BE2C (cell line): ENCODE measurements around the gene PKN3. TPM values are rescaled to one million over a fixed set of nuclear protein-coding genes. Genes with fewer than 3 reads are reported as not detected.

Source experiments
- DNase-seq: peaks from one replicate; pipeline ENCODE4 v3.0.0-alpha.2; 2020
- H3K27me3 ChIP-seq: fragments of 250-450 bp; sonication (Bioruptor Pico); 2 replicates; pipeline ENCODE4 v1.5.1; 2020; ENCODE audit warnings: mild to moderate bottlenecking
- H3K36me3 ChIP-seq: fragments of 250-450 bp; sonication (Bioruptor Pico); 2 replicates; pipeline ENCODE4 v1.5.1; 2020; ENCODE audit warnings: mild to moderate bottlenecking
- H3K4me1 ChIP-seq: fragments of 250-450 bp; sonication (Bioruptor Pico); 2 replicates; pipeline ENCODE4 v1.5.1; 2020
- H3K4me3 ChIP-seq: 2 replicates; pipeline ENCODE4 v1.5.1; 2011; ENCODE audit warnings: low read depth, low read length
- H3K9me3 ChIP-seq: fragments of 250-450 bp; sonication (Bioruptor Pico); 2 replicates; pipeline ENCODE4 v1.5.1; 2020
- polyA plus RNA-seq: library from polyadenylated mRNA; unstranded; fragments of >200 nt; gene quantifications from one replicate; pipeline ENCODE4 v1.2.1, GENCODE V29; 2012; ENCODE audit warnings: low read depth, missing spikeins; ENCODE audit not compliant: insufficient read length, insufficient read depth
- TF ChIP-seq, protein P1 (sequence below): IDR thresholded peaks from 2 replicates; pipeline ENCODE4 v1.5.1; 2012; ENCODE audit warnings: mild to moderate bottlenecking, low read depth, low read length

PKN3 gene
- polyA plus RNA-seq: 8.3 TPM

DNA sequence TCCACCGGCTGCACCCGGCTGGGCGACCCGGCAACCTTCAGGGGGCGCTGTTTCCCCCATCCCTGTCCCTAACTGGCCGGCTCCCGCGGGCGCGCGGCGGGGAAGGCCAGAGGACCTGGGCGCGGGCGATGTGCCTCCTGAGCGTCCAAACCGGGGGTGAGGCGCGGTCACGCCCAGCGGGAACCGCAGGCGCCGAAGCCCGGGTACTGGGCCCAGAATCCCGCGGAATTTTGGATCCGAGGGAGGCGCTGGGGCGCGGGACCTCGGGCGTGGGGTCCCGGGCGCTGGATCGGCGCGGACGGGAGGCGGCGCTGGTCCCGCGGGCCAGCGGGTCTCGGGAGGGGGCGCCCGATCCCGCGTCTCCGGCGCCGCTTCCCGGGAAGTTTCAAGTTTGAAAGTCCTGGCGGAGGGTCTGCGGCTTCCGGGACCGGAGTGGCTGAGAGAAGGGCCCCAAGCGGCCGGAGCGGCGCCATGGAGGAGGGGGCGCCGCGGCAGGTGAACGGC lies at the start of gene PKN3:
TSS of gene PKN3 (plus strand) at position 59 of the 504 bp plus-strand sequence. CDS start at position 472, 413 bp downstream.
- Histone ChIP-seq H3K27me3 (no peaks in the 10 kb centered on the region), H3K4me3 (peak within 1 kb of the TSS; percentile 78), H3K9me3 (no peaks in the 10 kb centered on the region), H3K4me1 (no peaks in the 10 kb centered on the region), H3K36me3 (peaks cover 14% of the 10 kb centered on the region)
- peak; percentile 97 for DNase-seq
- TF ChIP-seq, protein P1, sequence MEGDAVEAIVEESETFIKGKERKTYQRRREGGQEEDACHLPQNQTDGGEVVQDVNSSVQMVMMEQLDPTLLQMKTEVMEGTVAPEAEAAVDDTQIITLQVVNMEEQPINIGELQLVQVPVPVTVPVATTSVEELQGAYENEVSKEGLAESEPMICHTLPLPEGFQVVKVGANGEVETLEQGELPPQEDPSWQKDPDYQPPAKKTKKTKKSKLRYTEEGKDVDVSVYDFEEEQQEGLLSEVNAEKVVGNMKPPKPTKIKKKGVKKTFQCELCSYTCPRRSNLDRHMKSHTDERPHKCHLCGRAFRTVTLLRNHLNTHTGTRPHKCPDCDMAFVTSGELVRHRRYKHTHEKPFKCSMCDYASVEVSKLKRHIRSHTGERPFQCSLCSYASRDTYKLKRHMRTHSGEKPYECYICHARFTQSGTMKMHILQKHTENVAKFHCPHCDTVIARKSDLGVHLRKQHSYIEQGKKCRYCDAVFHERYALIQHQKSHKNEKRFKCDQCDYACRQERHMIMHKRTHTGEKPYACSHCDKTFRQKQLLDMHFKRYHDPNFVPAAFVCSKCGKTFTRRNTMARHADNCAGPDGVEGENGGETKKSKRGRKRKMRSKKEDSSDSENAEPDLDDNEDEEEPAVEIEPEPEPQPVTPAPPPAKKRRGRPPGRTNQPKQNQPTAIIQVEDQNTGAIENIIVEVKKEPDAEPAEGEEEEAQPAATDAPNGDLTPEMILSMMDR: peak; percentile 75

DNA sequence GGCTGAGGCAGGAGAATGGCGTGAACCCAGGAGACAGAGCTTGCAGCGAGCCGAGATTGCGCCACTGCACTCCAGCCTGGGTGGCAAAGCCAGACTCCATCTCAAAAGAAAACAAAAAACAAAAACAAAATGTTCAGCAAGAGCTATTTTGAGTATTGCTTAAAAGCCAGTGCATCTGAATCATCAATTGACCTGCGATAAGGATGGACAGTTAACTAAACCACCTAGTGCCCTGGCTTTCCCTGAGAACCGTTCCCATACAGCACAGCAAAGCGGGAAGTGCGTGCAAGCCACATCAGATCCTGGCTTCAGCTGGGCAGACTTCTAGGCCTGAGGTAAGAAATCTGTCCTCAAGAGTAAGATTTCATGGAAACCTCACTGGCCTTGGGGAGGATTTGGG lies 48.4 kb upstream of the PKN3 start:
- Histone ChIP-seq H3K4me3 (no peak overlapping the region), H3K4me1 (no peaks in the 10 kb centered on the region), H3K9me3 (no peaks in the 10 kb centered on the region), H3K27me3 (no peaks in the 10 kb centered on the region), H3K36me3 (no peaks in the 10 kb centered on the region; the same call in 1 of the 2 replicates)
- DNase-seq: no peak
- TF ChIP-seq, protein P1: no peak

DNA sequence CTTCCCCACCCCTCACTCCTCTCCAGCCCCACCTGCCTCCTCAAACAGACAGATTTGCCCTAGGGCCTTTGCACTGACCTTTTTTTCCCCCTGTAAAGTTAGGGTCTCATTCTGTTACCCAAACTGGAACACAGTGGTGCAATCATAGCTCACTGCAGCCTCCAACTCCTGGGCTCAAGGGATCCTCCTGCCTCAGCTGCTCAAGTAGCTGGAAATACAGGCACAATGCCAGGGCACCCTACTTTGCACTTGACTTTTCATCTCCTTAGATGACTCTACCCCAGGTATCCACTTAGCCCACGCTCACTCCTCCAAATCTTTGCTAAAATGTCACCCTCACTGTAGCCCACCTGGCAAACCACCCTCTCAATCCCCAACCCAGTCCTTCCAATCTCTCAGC lies 47.8 kb upstream of the PKN3 start:
- Histone ChIP-seq H3K36me3 (no peaks in the 10 kb centered on the region; the same call in 1 of the 2 replicates), H3K4me1 (no peaks in the 10 kb centered on the region), H3K4me3 (no peak overlapping the region), H3K27me3 (no peaks in the 10 kb centered on the region), H3K9me3 (no peaks in the 10 kb centered on the region)
- TF ChIP-seq, protein P1: no peak
- DNase-seq: no peak

DNA sequence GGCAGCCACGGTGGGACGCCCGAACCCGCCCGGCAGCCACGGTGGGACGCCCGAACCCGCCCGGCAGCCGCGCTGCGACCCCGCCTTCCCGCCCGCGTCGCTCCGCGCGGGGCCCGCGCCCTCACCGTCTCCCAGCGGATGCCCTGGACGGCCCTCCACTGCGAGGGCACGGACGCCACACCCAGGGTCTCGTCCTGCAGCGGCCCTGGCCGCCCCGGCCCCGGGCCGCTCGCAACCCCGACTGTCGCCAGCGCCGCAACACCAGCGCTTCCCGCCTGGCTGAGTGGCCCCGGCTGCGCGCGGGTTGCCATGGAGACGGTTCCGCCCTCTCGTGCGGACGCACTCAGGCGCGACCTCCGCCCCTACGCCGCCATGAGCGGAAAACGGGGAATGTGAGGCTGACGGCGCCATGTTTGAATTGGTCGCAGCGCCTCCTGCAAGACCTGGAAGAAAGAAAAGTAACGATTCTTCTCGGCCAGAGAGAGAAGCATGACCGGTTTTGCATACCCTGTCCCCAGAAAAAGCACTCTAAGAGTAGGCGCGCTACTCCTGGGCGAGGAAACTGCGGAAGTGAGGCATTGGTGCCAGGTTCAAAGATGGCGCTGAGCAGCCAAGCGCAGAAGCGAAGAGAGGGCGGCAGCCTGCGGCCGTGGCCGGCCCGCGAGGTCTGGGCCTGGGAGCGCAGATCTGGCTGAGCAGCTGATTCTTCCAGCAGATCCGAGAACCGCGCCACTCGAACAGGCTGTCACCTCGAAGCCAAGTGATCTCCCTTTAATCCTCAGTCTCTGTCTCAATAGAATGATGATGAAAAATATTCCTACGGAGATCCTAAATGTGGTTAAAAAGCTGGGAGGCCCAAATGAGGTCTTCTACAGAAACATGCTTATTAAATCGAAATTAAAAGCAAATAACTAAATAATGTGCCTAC lies 45.6 kb upstream of the PKN3 start, which contains the start of gene DYNC2I2:
TSS of gene DYNC2I2 (minus strand) at position 432 of the 928 bp plus-strand sequence. CDS start at position 311, 121 bp downstream.
- Histone ChIP-seq H3K4me1 (no peaks in the 10 kb centered on the region), H3K4me3 (peak within 1 kb of the TSS; percentile 69), H3K9me3 (no peaks in the 10 kb centered on the region), H3K27me3 (no peaks in the 10 kb centered on the region), H3K36me3 (no peaks in the 10 kb centered on the region; the same call in 1 of the 2 replicates)
- peak; percentile 95 for DNase-seq
- TF ChIP-seq, protein P1: no peak

DNA sequence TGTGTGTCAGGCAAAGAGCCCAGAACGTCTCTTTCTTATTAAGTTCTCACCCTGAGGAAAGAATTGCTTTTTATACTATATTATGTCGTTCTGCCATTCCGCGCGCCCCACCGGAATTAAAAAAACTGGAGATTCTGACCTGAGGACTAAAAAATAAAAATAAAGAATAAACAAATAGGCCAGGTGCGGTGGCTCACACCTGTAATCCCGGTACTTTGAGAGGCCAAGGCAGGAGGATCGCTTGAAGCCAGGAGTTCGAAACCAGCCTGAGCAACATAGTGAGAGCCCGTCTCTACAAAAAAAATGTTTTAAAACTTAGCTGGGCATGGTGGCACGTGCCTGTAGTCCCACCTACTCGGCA lies 45.0 kb upstream of the PKN3 start:
- Histone ChIP-seq H3K4me1 (no peaks in the 10 kb centered on the region), H3K4me3 (peak overlapping the region; percentile 69; the same call in 1 of the 2 replicates), H3K27me3 (no peaks in the 10 kb centered on the region), H3K9me3 (no peaks in the 10 kb centered on the region), H3K36me3 (no peaks in the 10 kb centered on the region; the same call in 1 of the 2 replicates)
- no peak for DNase-seq
- TF ChIP-seq, protein P1: no peak
